ENCODE data around the gene LRRC71.
"Not testable (repeated sequence)": the region's sequence is repeated elsewhere in the genome, so short reads cannot be mapped to it uniquely, and the experiment has no call there.

LRRC71 gene

GRCh38 chr1:156905651-156906050, 14.8 kb upstream of the LRRC71 start:
- no peak for DNase-seq (ENCODE audit: low read depth)

GRCh38 chr1:156906206-156906906, 14.1 kb upstream of the LRRC71 start:
- DNase-seq (ENCODE audit: low read depth), result no peak

- no peak for DNase-seq (ENCODE audit: low read depth)
Observed at GRCh38 chr1:156908541-156908940, 11.9 kb upstream of the LRRC71 start.

GRCh38 chr1:156908955-156909354, 11.5 kb upstream of the LRRC71 start:
- DNase-seq (ENCODE audit: low read depth), result no peak

GRCh38 chr1:156909671-156910070, 10.8 kb upstream of the LRRC71 start:
- DNase-seq (ENCODE audit: low read depth), result no peak

GRCh38 chr1:156910309-156910782, 10.1 kb upstream of the LRRC71 start:
- no peak for DNase-seq (ENCODE audit: low read depth)

- no peak for DNase-seq (ENCODE audit: low read depth)
Observed at GRCh38 chr1:156911577-156912298, 8.7 kb upstream of the LRRC71 start.

- DNase-seq (ENCODE audit: low read depth), result no peak
Observed at GRCh38 chr1:156912310-156912709, 8.1 kb upstream of the LRRC71 start.

GRCh38 chr1:156912861-156913808, 7.3 kb upstream of the LRRC71 start:
- DNase-seq (ENCODE audit: low read depth), result no peak

GRCh38 chr1:156913809-156914387, 6.5 kb upstream of the LRRC71 start:
- DNase-seq (ENCODE audit: low read depth), result no peak

- DNase-seq (ENCODE audit: low read depth), result no peak
Observed at GRCh38 chr1:156914440-156914856, 6.0 kb upstream of the LRRC71 start.

GRCh38 chr1:156921053-156921529, 659 bp downstream of the LRRC71 start:
- DNase-seq (ENCODE audit: low read depth), result no peak

- DNase-seq (ENCODE audit: low read depth), result no peak
Observed at GRCh38 chr1:156922986-156923669, 2.7 kb downstream of the LRRC71 start.

- no peak for DNase-seq (ENCODE audit: low read depth)
Observed at GRCh38 chr1:156923670-156924477, 3.4 kb downstream of the LRRC71 start.

- no peak for DNase-seq (ENCODE audit: low read depth)
Observed at GRCh38 chr1:156924478-156925153, 4.2 kb downstream of the LRRC71 start.

GRCh38 chr1:156925154-156926010, 5.0 kb downstream of the LRRC71 start:
- DNase-seq (ENCODE audit: low read depth), result no peak

- DNase-seq (ENCODE audit: low read depth), result no peak
Observed at GRCh38 chr1:156926175-156926574, 5.7 kb downstream of the LRRC71 start.

- DNase-seq (ENCODE audit: low read depth), result not testable (repeated sequence)
Observed at GRCh38 chr1:156926695-156927094, 6.3 kb downstream of the LRRC71 start.

Data from HS-5 (cell line).